Ishikawa (cell line): ENCODE results near the gene ABCA2.
A peak's percentile ranks its signal among the peaks of the same experiment; 100 is the strongest.

ENCODE experiments used
- CEBPB ChIP-seq: IDR thresholded peaks from 2 replicates; pipeline ENCODE4 v1.6.1; 2012
- CREB1 ChIP-seq: IDR thresholded peaks from 2 replicates; pipeline ENCODE4 v1.6.1; 2012; ENCODE audit warnings: low read depth
- EGR1 ChIP-seq: IDR thresholded peaks from 2 replicates; pipeline ENCODE4 v1.6.1; 2012
- EP300 ChIP-seq: IDR thresholded peaks from 2 replicates; pipeline ENCODE4 v1.6.1; 2012; ENCODE audit warnings: borderline replicate concordance
- FOXM1 ChIP-seq: IDR thresholded peaks from 2 replicates; pipeline ENCODE4 v1.6.1; 2012; ENCODE audit warnings: low read depth, borderline replicate concordance
- NFIC ChIP-seq: IDR thresholded peaks from 2 replicates; pipeline ENCODE4 v1.6.1; 2012
- RAD21 ChIP-seq: IDR thresholded peaks from 2 replicates; pipeline ENCODE4 v1.6.1; 2012; ENCODE audit warnings: low read depth
- REST ChIP-seq: IDR thresholded peaks from 2 replicates; pipeline ENCODE4 v1.6.1; 2012; ENCODE audit warnings: low read depth, mild to moderate bottlenecking
- TAF1 ChIP-seq: IDR thresholded peaks from 2 replicates; pipeline ENCODE4 v1.6.1; 2012; ENCODE audit warnings: low read depth, mild to moderate bottlenecking
- TCF12 ChIP-seq: IDR thresholded peaks from 2 replicates; pipeline ENCODE4 v1.6.1; 2012; ENCODE audit warnings: low read depth
- TEAD4 ChIP-seq: IDR thresholded peaks from 2 replicates; pipeline ENCODE4 v1.6.1; 2012
- YY1 ChIP-seq: IDR thresholded peaks from 2 replicates; pipeline ENCODE4 v1.6.1; 2012; ENCODE audit warnings: low read depth
- ZBTB7A ChIP-seq: IDR thresholded peaks from 2 replicates; pipeline ENCODE4 v1.6.1; 2012; ENCODE audit warnings: low read depth
- TF ChIP-seq, protein P1 (sequence below): IDR thresholded peaks from 2 replicates; pipeline ENCODE4 v1.6.1; 2012
- TF ChIP-seq, protein P2 (sequence below): IDR thresholded peaks from 2 replicates; pipeline ENCODE4 v1.6.1; 2012

ABCA2 gene

GRCh38 chr9:137021979-137022661 lies 5.9 kb downstream of the ABCA2 start:
- no peak for TF ChIP-seq FOXM1
- TF ChIP-seq NFIC, result peak; percentile 66; the same call in 1 of the 2 replicates
- TF ChIP-seq REST, result peak; percentile 42; the same call in 1 of the 2 replicates
- no peak for TF ChIP-seq YY1
- 0 out of 2 replicates have a peak, but pooled peaks have one; percentile 36 for TF ChIP-seq EGR1
- peak; percentile 41; the same call in 1 of the 2 replicates for TF ChIP-seq TCF12
- TF ChIP-seq TAF1, result 0 out of 2 replicates have a peak, but pooled peaks have one; percentile 37
- TF ChIP-seq, protein P1, sequence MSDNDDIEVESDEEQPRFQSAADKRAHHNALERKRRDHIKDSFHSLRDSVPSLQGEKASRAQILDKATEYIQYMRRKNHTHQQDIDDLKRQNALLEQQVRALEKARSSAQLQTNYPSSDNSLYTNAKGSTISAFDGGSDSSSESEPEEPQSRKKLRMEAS, result peak; percentile 48
- TF ChIP-seq, protein P2, sequence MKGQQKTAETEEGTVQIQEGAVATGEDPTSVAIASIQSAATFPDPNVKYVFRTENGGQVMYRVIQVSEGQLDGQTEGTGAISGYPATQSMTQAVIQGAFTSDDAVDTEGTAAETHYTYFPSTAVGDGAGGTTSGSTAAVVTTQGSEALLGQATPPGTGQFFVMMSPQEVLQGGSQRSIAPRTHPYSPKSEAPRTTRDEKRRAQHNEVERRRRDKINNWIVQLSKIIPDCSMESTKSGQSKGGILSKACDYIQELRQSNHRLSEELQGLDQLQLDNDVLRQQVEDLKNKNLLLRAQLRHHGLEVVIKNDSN, result 0 out of 2 replicates have a peak, but pooled peaks have one; percentile 1

DNA sequence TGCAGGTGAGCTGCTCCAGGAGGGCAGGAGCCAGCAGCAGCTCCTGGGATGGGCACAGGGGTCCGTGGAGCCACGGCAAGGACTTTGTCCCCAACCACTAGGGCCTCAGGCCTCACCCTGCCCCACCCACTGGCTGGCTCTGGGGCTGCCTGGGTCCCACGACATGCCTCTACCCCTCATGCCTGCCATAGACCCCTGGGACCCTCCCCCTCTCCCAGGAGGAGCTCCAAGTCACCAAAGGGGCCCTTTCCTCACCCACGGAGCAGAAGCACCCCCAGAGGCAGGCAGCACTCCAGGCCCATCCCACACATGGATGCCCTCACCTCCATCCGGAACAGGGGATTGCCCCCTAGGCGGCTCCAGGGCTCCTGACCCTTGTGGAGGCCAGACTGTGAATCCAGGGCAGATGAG lies 6.5 kb downstream of the ABCA2 start:
- TF ChIP-seq CREB1, result no peak
- no peak for TF ChIP-seq ZBTB7A
- TF ChIP-seq, protein P1, result no peak
- TF ChIP-seq NFIC, result no peak
- TF ChIP-seq YY1, result no peak
- no peak for TF ChIP-seq RAD21
- no peak for TF ChIP-seq FOXM1
- no peak for TF ChIP-seq REST
- TF ChIP-seq EGR1, result no peak
- no peak for TF ChIP-seq TAF1
- TF ChIP-seq CEBPB, result no peak
- TF ChIP-seq, protein P2, result no peak
- TF ChIP-seq TCF12, result no peak
- TF ChIP-seq EP300, result no peak
- TF ChIP-seq TEAD4, result no peak

- TF ChIP-seq, protein P1, result no peak
These were observed 7.1 kb downstream of the ABCA2 start for GRCh38 chr9:137020771-137021567.

DNA sequence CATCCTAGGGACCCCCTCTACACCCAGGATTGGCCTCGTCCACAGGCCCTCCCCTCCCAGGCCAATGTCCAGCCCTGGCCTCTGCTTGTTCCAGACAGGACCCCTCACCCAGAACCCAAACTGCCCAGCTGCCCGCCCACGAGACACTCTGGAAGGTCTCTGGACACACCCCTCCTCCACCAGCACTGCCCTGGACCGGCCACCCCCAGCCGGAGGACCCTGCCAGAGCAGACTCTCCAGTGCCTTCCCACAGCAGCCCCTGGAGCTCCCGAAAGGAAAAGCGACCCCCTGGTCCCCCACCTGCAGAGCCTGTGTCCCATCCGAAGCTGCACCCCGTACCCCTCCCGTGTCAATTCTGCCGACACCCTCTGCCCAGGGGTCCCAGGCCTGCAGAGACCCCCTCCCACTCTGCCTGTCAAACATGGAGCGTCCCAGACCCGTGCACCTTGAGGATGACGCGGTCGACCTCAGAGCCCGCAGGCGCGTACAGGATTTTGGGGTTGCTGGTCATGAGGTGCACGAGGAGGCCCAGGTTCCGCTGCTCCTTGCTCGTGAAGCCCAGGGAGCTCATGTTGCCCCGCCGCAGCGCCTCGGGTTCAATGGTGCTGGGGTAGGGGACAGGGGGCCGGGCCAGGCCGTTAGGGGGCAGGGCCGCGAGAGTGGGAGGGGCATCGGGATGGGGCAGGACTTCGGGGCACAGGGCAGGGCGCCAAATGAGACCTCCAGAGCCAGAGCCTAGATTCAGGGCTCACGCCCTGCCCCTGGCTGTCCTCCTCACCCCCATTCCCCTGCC lies 8.0 kb downstream of the ABCA2 start:
- no peak for TF ChIP-seq TCF12
- TF ChIP-seq CREB1, result no peak
- TF ChIP-seq RAD21, result no peak
- TF ChIP-seq REST, result no peak
- TF ChIP-seq, protein P2, result no peak
